Measurements from ENCODE around the gene ADH4.
"Not testable (repeated sequence)": the region's sequence is repeated elsewhere in the genome, so short reads cannot be mapped to it uniquely, and the experiment has no call there.

The ADH4 gene

GRCh38 chr4:99144070-99144469 is at the start of gene ADH4:
TSS of gene ADH4 (minus strand) at chr4:99144297. CDS start at chr4:99144222, 75 bp downstream.
- DNase-seq (ENCODE audit: low read depth) = no peak

- DNase-seq (ENCODE audit: low read depth) = no peak
Observed at GRCh38 chr4:99190336-99190735, 46.2 kb upstream of the ADH4 start.

- not testable (repeated sequence) for DNase-seq (ENCODE audit: low read depth)
Observed at GRCh38 chr4:99189900-99190299, 45.8 kb upstream of the ADH4 start.

- no peak for DNase-seq (ENCODE audit: low read depth)
Observed at GRCh38 chr4:99186029-99186428, 41.9 kb upstream of the ADH4 start.

- DNase-seq (ENCODE audit: low read depth) = no peak
Observed at GRCh38 chr4:99185581-99185980, 41.5 kb upstream of the ADH4 start.

GRCh38 chr4:99180382-99181070 is 36.4 kb upstream of the ADH4 start:
- DNase-seq (ENCODE audit: low read depth) = peak; percentile 13

GRCh38 chr4:99179626-99180025 is 35.5 kb upstream of the ADH4 start:
- no peak for DNase-seq (ENCODE audit: low read depth)

- no peak for DNase-seq (ENCODE audit: low read depth)
Observed at GRCh38 chr4:99179178-99179577, 35.1 kb upstream of the ADH4 start.

- DNase-seq (ENCODE audit: low read depth) = no peak
Observed at GRCh38 chr4:99166544-99166943, 22.4 kb upstream of the ADH4 start.

GRCh38 chr4:99165978-99166377 is 21.9 kb upstream of the ADH4 start:
- DNase-seq (ENCODE audit: low read depth) = no peak

- DNase-seq (ENCODE audit: low read depth) = no peak
Observed at GRCh38 chr4:99161373-99162099, 17.4 kb upstream of the ADH4 start.

- DNase-seq (ENCODE audit: low read depth) = no peak
Observed at GRCh38 chr4:99159699-99160098, 15.6 kb upstream of the ADH4 start.

GRCh38 chr4:99157478-99157935 is 13.4 kb upstream of the ADH4 start:
- DNase-seq (ENCODE audit: low read depth) = no peak

GRCh38 chr4:99156992-99157391 is 12.9 kb upstream of the ADH4 start:
- DNase-seq (ENCODE audit: low read depth) = no peak

- DNase-seq (ENCODE audit: low read depth) = no peak
Observed at GRCh38 chr4:99154658-99155342, 10.7 kb upstream of the ADH4 start.

GRCh38 chr4:99151995-99152394 is 7.9 kb upstream of the ADH4 start:
- DNase-seq (ENCODE audit: low read depth) = no peak

- DNase-seq (ENCODE audit: low read depth) = no peak
Observed at GRCh38 chr4:99151452-99151851, 7.4 kb upstream of the ADH4 start.

GRCh38 chr4:99149426-99150019 is 5.4 kb upstream of the ADH4 start:
- DNase-seq (ENCODE audit: low read depth) = no peak

GRCh38 chr4:99148550-99148949 is 4.5 kb upstream of the ADH4 start:
- no peak for DNase-seq (ENCODE audit: low read depth)

GRCh38 chr4:99144587-99144986 is 490 bp upstream of the ADH4 start:
- DNase-seq (ENCODE audit: low read depth) = no peak

GRCh38 chr4:99136329-99136728 is 7.8 kb downstream of the ADH4 start:
- DNase-seq (ENCODE audit: low read depth) = no peak

- no peak for DNase-seq (ENCODE audit: low read depth)
Observed at GRCh38 chr4:99135541-99136162, 8.4 kb downstream of the ADH4 start.

Data from non-pigmented ciliary epithelial cell (primary cell).